GM18505 (cell line): Measurements from ENCODE around the gene BLM.

ENCODE experiments used
- ATAC-seq: cut with Tn5 transposase; IDR thresholded peaks from one replicate; pipeline ENCODE4 v1.9.1; 2021; ENCODE audit not compliant: unreplicated experiment
- POLR2A ChIP-seq: IDR thresholded peaks from 4 replicates; pipeline ENCODE4 v1.6.1; 2011; ENCODE audit warnings: borderline replicate concordance; ENCODE audit not compliant: insufficient read depth, insufficient read length; ENCODE audit errors: extremely low read depth

The BLM gene

GRCh38 chr15:90701880-90702630 lies 15.1 kb upstream of the BLM start:
- no peak for ATAC-seq
- TF ChIP-seq POLR2A: no peak

- TF ChIP-seq POLR2A: no peak
- ATAC-seq: no peak
Observed at GRCh38 chr15:90703455-90703854, 13.7 kb upstream of the BLM start.

- no peak for ATAC-seq
- no peak for TF ChIP-seq POLR2A
Observed at GRCh38 chr15:90705212-90705611, 11.9 kb upstream of the BLM start.

- no peak for ATAC-seq
- TF ChIP-seq POLR2A: no peak
Observed at GRCh38 chr15:90706394-90707327, 10.5 kb upstream of the BLM start.

- TF ChIP-seq POLR2A: no peak
- ATAC-seq: no peak
Observed at GRCh38 chr15:90707489-90707888, 9.7 kb upstream of the BLM start.

- TF ChIP-seq POLR2A: no peak
- no peak for ATAC-seq
Observed at GRCh38 chr15:90708516-90708915, 8.6 kb upstream of the BLM start.

GRCh38 chr15:90709278-90709677 lies 7.9 kb upstream of the BLM start:
- no peak for TF ChIP-seq POLR2A
- ATAC-seq: no peak

- TF ChIP-seq POLR2A: no peak
- ATAC-seq: no peak
Observed at GRCh38 chr15:90710436-90711027, 6.6 kb upstream of the BLM start.

- TF ChIP-seq POLR2A: no peak
Observed at GRCh38 chr15:90711418-90711824, 5.7 kb upstream of the BLM start.

GRCh38 chr15:90711842-90712241 lies 5.3 kb upstream of the BLM start:
- no peak for ATAC-seq
- no peak for TF ChIP-seq POLR2A

More at GRCh38 chr15:90711418-90711824, 5.7 kb upstream of the BLM start:
- no peak for ATAC-seq

- no peak for TF ChIP-seq POLR2A
- ATAC-seq: no peak
Observed at GRCh38 chr15:90713081-90713480, 4.1 kb upstream of the BLM start.

GRCh38 chr15:90716317-90716975 lies 700 bp upstream of the BLM start:
- no peak for ATAC-seq
- TF ChIP-seq POLR2A: no peak

- no peak for ATAC-seq
- TF ChIP-seq POLR2A: no peak
Observed at GRCh38 chr15:90718232-90718631, 1.1 kb downstream of the BLM start.
